Measurements from ENCODE around the gene TMEM273. TPM values are rescaled to one million over a fixed set of nuclear protein-coding genes. Genes with fewer than 3 reads are reported as not detected.

Gene TMEM273
- total RNA-seq, 2 donors from 2014 or later: 4.3 to 9.3 TPM

DNA sequence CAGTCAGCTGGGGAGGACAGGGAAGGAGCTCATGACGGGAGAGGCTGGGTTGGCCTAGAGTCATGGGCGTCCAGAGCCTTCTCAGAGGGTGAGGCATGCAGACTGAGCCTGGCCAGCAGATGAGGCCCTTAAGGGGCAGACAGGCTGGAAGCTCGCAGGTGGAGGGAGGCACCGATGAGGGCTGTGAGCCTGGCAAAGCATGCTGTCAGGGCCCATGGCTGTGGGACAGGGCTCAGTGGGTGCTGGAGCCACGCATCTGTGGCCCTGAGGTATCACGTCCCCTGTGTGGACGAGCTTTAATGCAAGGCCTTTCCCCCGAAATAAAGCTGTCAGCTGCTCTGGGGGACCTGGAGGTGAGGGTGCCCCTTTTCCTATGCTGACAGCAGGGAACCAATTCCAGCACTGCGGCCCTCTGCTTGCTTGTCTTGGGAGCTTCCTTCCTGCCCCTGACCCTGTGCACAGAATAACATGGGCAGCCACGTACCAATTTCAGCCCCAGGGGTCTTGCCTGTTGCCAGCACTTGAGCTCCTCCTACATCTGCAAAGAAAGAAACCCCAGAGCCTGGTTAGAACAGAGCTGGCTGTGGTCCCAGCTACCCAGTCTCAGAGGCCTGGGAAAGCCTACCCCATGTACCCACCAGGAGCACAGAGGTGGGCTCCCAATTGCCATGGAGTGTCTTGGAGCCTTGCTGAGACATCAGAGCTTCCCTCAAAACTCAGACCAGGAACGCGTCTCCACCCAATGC is 20.6 kb downstream of the TMEM273 start:
- no peak for DNase-seq
- no peaks in the 10 kb centered on the region for H3K27me3 ChIP-seq
- H3K36me3 ChIP-seq (replicated peaks in 1 of 2; ENCODE audit: insufficient read depth in 1 of 2, low read depth in 2 of 2): no peaks in the 10 kb centered on the region
- H3K4me1 ChIP-seq: no peaks in the 10 kb centered on the region
- no peak overlapping the region for H3K27ac ChIP-seq
- WGBS, 2 donors: 85 to 86% methylated on average over 9 to 12 of the region's 12 CpGs
- no peaks in the 10 kb centered on the region for H3K9me3 ChIP-seq
- no peak overlapping the region for H3K4me3 ChIP-seq
- ATAC-seq: no peak
- no peak for TF ChIP-seq POLR2A (IDR thresholded peaks at IDR 0.05)
- TF ChIP-seq, protein P1, sequence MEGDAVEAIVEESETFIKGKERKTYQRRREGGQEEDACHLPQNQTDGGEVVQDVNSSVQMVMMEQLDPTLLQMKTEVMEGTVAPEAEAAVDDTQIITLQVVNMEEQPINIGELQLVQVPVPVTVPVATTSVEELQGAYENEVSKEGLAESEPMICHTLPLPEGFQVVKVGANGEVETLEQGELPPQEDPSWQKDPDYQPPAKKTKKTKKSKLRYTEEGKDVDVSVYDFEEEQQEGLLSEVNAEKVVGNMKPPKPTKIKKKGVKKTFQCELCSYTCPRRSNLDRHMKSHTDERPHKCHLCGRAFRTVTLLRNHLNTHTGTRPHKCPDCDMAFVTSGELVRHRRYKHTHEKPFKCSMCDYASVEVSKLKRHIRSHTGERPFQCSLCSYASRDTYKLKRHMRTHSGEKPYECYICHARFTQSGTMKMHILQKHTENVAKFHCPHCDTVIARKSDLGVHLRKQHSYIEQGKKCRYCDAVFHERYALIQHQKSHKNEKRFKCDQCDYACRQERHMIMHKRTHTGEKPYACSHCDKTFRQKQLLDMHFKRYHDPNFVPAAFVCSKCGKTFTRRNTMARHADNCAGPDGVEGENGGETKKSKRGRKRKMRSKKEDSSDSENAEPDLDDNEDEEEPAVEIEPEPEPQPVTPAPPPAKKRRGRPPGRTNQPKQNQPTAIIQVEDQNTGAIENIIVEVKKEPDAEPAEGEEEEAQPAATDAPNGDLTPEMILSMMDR (IDR thresholded peaks at IDR 0.05): no peak
- intact Hi-C loops (cut with DNase I): no loop called here

DNA sequence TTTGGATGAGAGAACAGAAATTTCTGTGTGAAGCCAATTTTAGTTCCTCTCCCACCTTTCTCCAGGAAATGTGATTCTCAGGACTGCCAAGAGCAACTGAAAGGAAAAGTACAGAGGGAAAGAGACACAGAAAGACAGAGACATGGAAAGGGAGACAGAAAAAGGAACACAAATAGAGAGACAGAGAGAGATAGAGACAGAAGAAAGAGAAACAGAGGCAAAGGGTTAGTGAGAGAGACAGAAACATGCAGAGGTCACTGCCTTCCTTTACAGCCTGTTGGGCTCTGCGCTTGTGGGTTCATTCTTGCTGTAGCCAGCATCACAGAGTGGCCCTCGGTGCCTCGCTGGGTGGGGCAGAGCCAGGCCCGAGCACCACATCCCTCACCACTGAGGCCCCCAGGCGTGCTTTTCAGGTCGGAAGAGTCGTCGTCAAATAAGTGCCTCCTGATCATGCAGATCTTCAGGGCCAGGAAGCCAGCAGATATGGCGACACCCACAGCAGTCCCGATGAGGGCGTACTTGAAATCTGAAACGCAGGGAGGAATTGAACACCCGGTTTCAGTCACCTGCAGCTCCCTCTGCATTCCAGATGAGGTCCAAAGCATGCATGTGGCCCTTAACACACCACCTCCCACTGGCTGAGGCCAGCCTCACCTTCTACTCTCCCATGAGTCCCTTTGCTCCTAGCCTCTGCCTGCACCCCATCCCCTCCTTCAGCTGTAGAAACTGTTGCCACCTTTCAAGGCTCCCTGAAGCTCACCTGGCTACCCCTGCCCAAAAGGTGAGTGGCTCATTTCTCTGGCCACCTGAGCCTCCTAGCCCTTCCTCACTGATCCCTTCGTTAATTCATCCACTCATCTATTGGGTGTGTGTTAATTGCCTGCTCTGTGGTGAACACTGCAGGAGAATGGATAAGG is 21.4 kb downstream of the TMEM273 start:
- DNase-seq (no peak), ATAC-seq (no peak)
- no peak overlapping the region for H3K4me3 ChIP-seq
- no peaks in the 10 kb centered on the region for H3K36me3 ChIP-seq (replicated peaks in 1 of 2; ENCODE audit: insufficient read depth in 1 of 2, low read depth in 2 of 2)
- 60 to 64% methylated on average over 11 to 14 of the region's 14 CpGs for WGBS, 2 donors
- H3K9me3 ChIP-seq: no peaks in the 10 kb centered on the region
- TF ChIP-seq POLR2A (IDR thresholded peaks at IDR 0.05): no peak
- TF ChIP-seq, protein P1 (IDR thresholded peaks at IDR 0.05): no peak
- no peaks in the 10 kb centered on the region for H3K4me1 ChIP-seq
- H3K27me3 ChIP-seq: no peaks in the 10 kb centered on the region
- H3K27ac ChIP-seq: no peak overlapping the region
- intact Hi-C loops (cut with DNase I): no loop called here

DNA sequence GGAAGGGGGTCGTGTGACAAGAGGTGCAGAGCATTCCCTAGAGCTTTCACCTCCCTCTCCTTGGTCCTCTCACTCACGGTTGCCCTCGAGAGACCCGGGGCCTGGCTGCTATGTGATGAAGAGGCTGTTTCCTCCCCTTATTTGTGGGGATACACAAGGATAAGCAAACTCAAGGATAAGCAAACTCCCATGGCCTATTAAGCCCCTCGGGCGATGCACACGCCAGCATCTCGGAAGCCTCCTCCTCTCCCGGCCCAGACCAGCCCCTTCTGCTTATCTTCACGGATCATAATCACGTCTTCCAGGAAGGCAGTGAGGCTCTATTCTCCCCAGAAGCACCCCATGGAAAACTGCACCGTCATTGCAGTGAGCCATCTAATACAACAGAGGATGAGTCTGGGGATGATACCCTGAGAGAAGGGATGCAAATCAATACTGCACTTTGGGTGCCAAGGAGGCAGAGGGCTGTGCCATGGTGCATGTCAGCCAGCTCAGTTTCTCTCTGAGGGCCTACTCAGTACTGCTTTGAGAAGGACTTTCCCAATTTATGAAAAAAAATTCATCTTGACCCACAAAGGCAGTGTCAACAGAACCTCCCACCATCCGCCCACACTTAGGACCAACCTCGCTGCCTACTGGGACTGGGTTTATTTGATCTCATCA is 22.2 kb downstream of the TMEM273 start:
- intact Hi-C loops (cut with DNase I): no loop called here
- TF ChIP-seq POLR2A (IDR thresholded peaks at IDR 0.05): no peak
- TF ChIP-seq, protein P1 (IDR thresholded peaks at IDR 0.05): no peak
- Histone ChIP-seq H3K9me3 (no peaks in the 10 kb centered on the region), H3K27ac (no peak overlapping the region), H3K27me3 (no peaks in the 10 kb centered on the region), H3K4me3 (no peak overlapping the region), H3K36me3 (replicated peaks in 1 of 2; ENCODE audit: insufficient read depth in 1 of 2, low read depth in 2 of 2) (no peaks in the 10 kb centered on the region), H3K4me1 (no peaks in the 10 kb centered on the region)
- WGBS, 2 donors: 59 to 71% methylated on average over 14 of the region's 14 CpGs
- no peak for ATAC-seq
- no peak for DNase-seq

DNA sequence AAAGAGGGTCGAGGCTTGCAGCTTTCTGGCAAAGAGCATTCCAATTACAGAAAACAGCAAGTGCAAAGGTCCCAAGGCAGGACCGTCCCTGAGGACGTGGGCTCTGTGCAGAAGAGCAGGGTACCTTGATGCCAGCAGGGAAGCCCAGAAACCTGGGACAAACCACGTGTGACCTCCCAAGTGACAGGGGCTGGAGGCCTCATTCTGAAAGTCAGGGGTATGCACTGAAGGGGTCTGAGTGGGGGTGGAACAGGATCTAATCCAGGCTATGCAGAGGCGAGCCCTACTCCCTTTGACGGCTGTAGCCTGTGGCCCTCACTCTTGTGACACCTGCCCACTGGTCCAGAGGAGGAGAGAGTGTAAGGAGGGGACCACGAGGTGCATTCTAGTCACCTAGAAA is 22.9 kb downstream of the TMEM273 start:
- H3K4me3 ChIP-seq: no peak overlapping the region
- no peaks in the 10 kb centered on the region for H3K27me3 ChIP-seq
- H3K4me1 ChIP-seq: no peaks in the 10 kb centered on the region
- no peaks in the 10 kb centered on the region for H3K36me3 ChIP-seq (replicated peaks in 1 of 2; ENCODE audit: insufficient read depth in 1 of 2, low read depth in 2 of 2)
- ATAC-seq (no peak), DNase-seq (no peak)
- H3K27ac ChIP-seq: no peak overlapping the region
- H3K9me3 ChIP-seq: no peaks in the 10 kb centered on the region
- 56 to 59% methylated on average over 7 of the region's 7 CpGs for WGBS, 2 donors
- TF ChIP-seq POLR2A (IDR thresholded peaks at IDR 0.05): no peak
- TF ChIP-seq, protein P1 (IDR thresholded peaks at IDR 0.05): no peak
- intact Hi-C loops (cut with DNase I): no loop called here
